ENCODE data around the gene FXN.
"Not testable (repeated sequence)": the region's sequence is repeated elsewhere in the genome, so short reads cannot be mapped to it uniquely, and the experiment has no call there.

Gene FXN

GRCh38 chr9:69035438-69036308 is at the start of gene FXN:
Gene FXN, plus strand, starts transcription at chr9:69035752. Its CDS starts 31 bp downstream, at chr9:69035783.
- H3K4me3 Mint-ChIP-seq = peak within 1 kb of the TSS; percentile 93
- peaks cover 6% of the 10 kb centered on the region for H3K36me3 Mint-ChIP-seq (ENCODE audit: low read depth)
- H3K27ac Mint-ChIP-seq = peak within 1 kb of the TSS; percentile 98
- H3K4me1 Mint-ChIP-seq (ENCODE audit: low read depth) = peaks cover 16% of the 10 kb centered on the region
- no peaks in the 10 kb centered on the region for H3K27me3 Mint-ChIP-seq
- H3K9me3 Mint-ChIP-seq = no peaks in the 10 kb centered on the region
- intact Hi-C loops (cut with micrococcal nuclease) = loop anchor here (5.0 to 10.0 kb wide), 2 partner anchors 157 to 719 kb away; no protein-coding TSS in a partner anchor

GRCh38 chr9:68986949-68987348 is 48.6 kb upstream of the FXN start:
- H3K4me1 Mint-ChIP-seq (ENCODE audit: low read depth) = peaks cover 39% of the 10 kb centered on the region
- H3K9me3 Mint-ChIP-seq; H3K27me3 Mint-ChIP-seq; H3K36me3 Mint-ChIP-seq (ENCODE audit: low read depth); H3K4me3 Mint-ChIP-seq; H3K27ac Mint-ChIP-seq; intact Hi-C loops (cut with micrococcal nuclease): not testable (repeated sequence)

GRCh38 chr9:68991457-68991856 is 44.1 kb upstream of the FXN start:
- intact Hi-C loops (cut with micrococcal nuclease) = no loop called here
- peaks cover 6% of the 10 kb centered on the region for H3K36me3 Mint-ChIP-seq (ENCODE audit: low read depth)
- H3K4me1 Mint-ChIP-seq (ENCODE audit: low read depth) = peaks cover 34% of the 10 kb centered on the region
- no peak overlapping the region for H3K4me3 Mint-ChIP-seq
- H3K9me3 Mint-ChIP-seq = no peaks in the 10 kb centered on the region
- H3K27ac Mint-ChIP-seq = peak overlapping the region; percentile 51
- H3K27me3 Mint-ChIP-seq = no peaks in the 10 kb centered on the region

GRCh38 chr9:68995776-68996175 is 39.8 kb upstream of the FXN start:
- H3K27me3 Mint-ChIP-seq = no peaks in the 10 kb centered on the region
- H3K36me3 Mint-ChIP-seq (ENCODE audit: low read depth) = peaks cover 6% of the 10 kb centered on the region
- peak overlapping the region; percentile 89 for H3K27ac Mint-ChIP-seq
- H3K9me3 Mint-ChIP-seq = no peaks in the 10 kb centered on the region
- no peak overlapping the region for H3K4me3 Mint-ChIP-seq
- H3K4me1 Mint-ChIP-seq (ENCODE audit: low read depth) = peaks cover 56% of the 10 kb centered on the region
- intact Hi-C loops (cut with micrococcal nuclease) = loop anchor here (1.0 to 5.0 kb wide), 3 partner anchors 17 to 213 kb away; a partner anchor contains a TSS

GRCh38 chr9:68996462-68996861 is 39.1 kb upstream of the FXN start:
- Mint-ChIP-seq H3K4me3 (peak overlapping the region; percentile 54), H3K9me3 (no peaks in the 10 kb centered on the region), H3K27me3 (no peaks in the 10 kb centered on the region), H3K4me1 (ENCODE audit: low read depth) (peaks cover 50% of the 10 kb centered on the region), H3K27ac (peak overlapping the region; percentile 89), H3K36me3 (ENCODE audit: low read depth) (peaks cover 6% of the 10 kb centered on the region)
- intact Hi-C loops (cut with micrococcal nuclease) = loop anchor here (1.0 to 5.0 kb wide), 3 partner anchors 18 to 214 kb away; a partner anchor contains a TSS

- Mint-ChIP-seq H3K9me3 (no peaks in the 10 kb centered on the region), H3K4me3 (no peak overlapping the region), H3K27ac (peak overlapping the region; percentile 89), H3K27me3 (no peaks in the 10 kb centered on the region), H3K4me1 (ENCODE audit: low read depth) (peaks cover 47% of the 10 kb centered on the region), H3K36me3 (ENCODE audit: low read depth) (peaks cover 6% of the 10 kb centered on the region)
- intact Hi-C loops (cut with micrococcal nuclease) = loop anchor here (5.0 kb wide), 2 partner anchors 45 to 215 kb away; a partner anchor contains a TSS
Measured at GRCh38 chr9:68997666-68998065, 37.9 kb upstream of the FXN start.

GRCh38 chr9:68998385-68998784 is 37.2 kb upstream of the FXN start:
- intact Hi-C loops (cut with micrococcal nuclease) = loop anchor here (5.0 kb wide), 2 partner anchors 46 to 216 kb away; a partner anchor contains a TSS
- Mint-ChIP-seq H3K4me1 (ENCODE audit: low read depth) (peaks cover 47% of the 10 kb centered on the region), H3K27ac (peak overlapping the region; percentile 89), H3K36me3 (ENCODE audit: low read depth) (peaks cover under 1% of the 10 kb centered on the region), H3K4me3 (no peak overlapping the region), H3K27me3 (no peaks in the 10 kb centered on the region), H3K9me3 (no peaks in the 10 kb centered on the region)

- Mint-ChIP-seq H3K36me3 (ENCODE audit: low read depth) (no peaks in the 10 kb centered on the region), H3K27me3 (no peaks in the 10 kb centered on the region), H3K9me3 (no peaks in the 10 kb centered on the region), H3K4me1 (ENCODE audit: low read depth) (peaks cover 47% of the 10 kb centered on the region), H3K4me3 (no peak overlapping the region), H3K27ac (peak overlapping the region; percentile 89)
- intact Hi-C loops (cut with micrococcal nuclease) = loop anchor here (1.0 to 5.0 kb wide), 3 partner anchors 47 to 415 kb away; a partner anchor contains a TSS
Measured at GRCh38 chr9:68998812-68999211, 36.7 kb upstream of the FXN start.

- no peaks in the 10 kb centered on the region for H3K9me3 Mint-ChIP-seq
- H3K4me3 Mint-ChIP-seq = no peak overlapping the region
- intact Hi-C loops (cut with micrococcal nuclease) = loop anchor here (1.0 to 10.0 kb wide), 5 partner anchors 47 to 415 kb away; partner anchors contain the start of gene PIP5K1B
- no peaks in the 10 kb centered on the region for H3K36me3 Mint-ChIP-seq (ENCODE audit: low read depth)
- peak overlapping the region; percentile 89 for H3K27ac Mint-ChIP-seq
- no peaks in the 10 kb centered on the region for H3K27me3 Mint-ChIP-seq
- H3K4me1 Mint-ChIP-seq (ENCODE audit: low read depth) = peaks cover 47% of the 10 kb centered on the region
Measured at GRCh38 chr9:68999393-69000105, 36.0 kb upstream of the FXN start.

- Mint-ChIP-seq H3K36me3 (ENCODE audit: low read depth) (no peaks in the 10 kb centered on the region), H3K27me3 (no peaks in the 10 kb centered on the region), H3K27ac (no peak overlapping the region), H3K9me3 (no peaks in the 10 kb centered on the region), H3K4me3 (no peak overlapping the region), H3K4me1 (ENCODE audit: low read depth) (peaks cover 27% of the 10 kb centered on the region)
- intact Hi-C loops (cut with micrococcal nuclease) = loop anchor here (5.0 to 10.0 kb wide), 2 partner anchors 157 to 295 kb away; partner anchors contain the start of gene PIP5K1B
Measured at GRCh38 chr9:69001921-69002320, 33.6 kb upstream of the FXN start.

GRCh38 chr9:69003051-69003450 is 32.5 kb upstream of the FXN start:
- no peaks in the 10 kb centered on the region for H3K36me3 Mint-ChIP-seq (ENCODE audit: low read depth)
- H3K4me3 Mint-ChIP-seq = no peak overlapping the region
- no peaks in the 10 kb centered on the region for H3K27me3 Mint-ChIP-seq

GRCh38 chr9:69004836-69005235 is 30.7 kb upstream of the FXN start:
- intact Hi-C loops (cut with micrococcal nuclease) = loop anchor here (5.0 to 10.0 kb wide), 2 partner anchors 160 to 298 kb away; partner anchors contain the start of gene PIP5K1B
- Mint-ChIP-seq H3K36me3 (ENCODE audit: low read depth) (no peaks in the 10 kb centered on the region), H3K27me3 (no peaks in the 10 kb centered on the region), H3K4me3 (no peak overlapping the region), H3K4me1 (ENCODE audit: low read depth) (no peaks in the 10 kb centered on the region), H3K9me3 (no peaks in the 10 kb centered on the region), H3K27ac (no peak overlapping the region)

More at GRCh38 chr9:69003051-69003450, 32.5 kb upstream of the FXN start:
- Mint-ChIP-seq H3K4me1 (ENCODE audit: low read depth) (peaks cover 16% of the 10 kb centered on the region), H3K27ac (no peak overlapping the region), H3K9me3 (no peaks in the 10 kb centered on the region)
- intact Hi-C loops (cut with micrococcal nuclease) = loop anchor here (5.0 to 10.0 kb wide), 2 partner anchors 158 to 296 kb away; partner anchors contain the start of gene PIP5K1B

GRCh38 chr9:69009708-69010107 is 25.8 kb upstream of the FXN start:
- Mint-ChIP-seq H3K4me3 (no peak overlapping the region), H3K4me1 (ENCODE audit: low read depth) (peaks cover 22% of the 10 kb centered on the region), H3K27me3 (peaks cover 5% of the 10 kb centered on the region), H3K27ac (no peak overlapping the region), H3K9me3 (no peaks in the 10 kb centered on the region), H3K36me3 (ENCODE audit: low read depth) (no peaks in the 10 kb centered on the region)
- intact Hi-C loops (cut with micrococcal nuclease) = loop anchor here (10.0 kb wide), 1 partner anchor 165 kb away; no protein-coding TSS in a partner anchor

Measured in dendritic cell treated with granulocyte-macrophage colony-stimulating factor and Interleukin-4, amounts not matched to agents 40 ng/mL and 50 ng/mL, for 4 days (primary cell).